Loucy (cell line): ENCODE data around the gene KLC4.

Source experiments
- H2AFZ ChIP-seq: fragments of 200-600 bp; sonication (generic); 2 replicates; pipeline ENCODE4 v1.6.0; 2016; ENCODE audit warnings: antibody characterized with exemption, mild to moderate bottlenecking, low read length, moderate library complexity
- H3F3A ChIP-seq: fragments of 200-600 bp; 2 replicates; pipeline ENCODE4 v1.6.0; 2016; ENCODE audit warnings: antibody characterized with exemption, low read depth, mild to moderate bottlenecking
- H3K27me3 ChIP-seq: fragments of 200-600 bp; sonication (generic); 2 replicates; pipeline ENCODE4 v1.6.1; 2014; ENCODE audit warnings: low read length, mild to moderate bottlenecking; ENCODE audit not compliant: insufficient read depth, poor library complexity, severe bottlenecking
- H3K36me3 ChIP-seq: fragments of 200-600 bp; sonication (generic); 2 replicates; pipeline ENCODE4 v1.6.1; 2016; ENCODE audit warnings: low read length; ENCODE audit not compliant: insufficient read depth
- H3K4me1 ChIP-seq: fragments of 200-600 bp; sonication (generic); 2 replicates; pipeline ENCODE4 v1.5.1; 2014; ENCODE audit warnings: low read length, mild to moderate bottlenecking; ENCODE audit not compliant: insufficient read depth, poor library complexity, severe bottlenecking
- H3K4me2 ChIP-seq: fragments of 200-600 bp; sonication (generic); 2 replicates; pipeline ENCODE4 v1.6.0; 2014; ENCODE audit warnings: antibody characterized with exemption, low read length, low read depth, mild to moderate bottlenecking; ENCODE audit not compliant: poor library complexity, severe bottlenecking
- H3K4me3 ChIP-seq: fragments of 200-600 bp; sonication (generic); 2 replicates; pipeline ENCODE4 v1.5.1; 2014; ENCODE audit warnings: low read length, mild to moderate bottlenecking, mixed read lengths; ENCODE audit not compliant: poor library complexity, severe bottlenecking
- H3K79me2 ChIP-seq: fragments of 200-600 bp; sonication (generic); 2 replicates; pipeline ENCODE4 v1.6.1; 2014; ENCODE audit warnings: low read length; ENCODE audit not compliant: insufficient read depth
- H3K9ac ChIP-seq: fragments of 200-600 bp; sonication (generic); 2 replicates; pipeline ENCODE4 v1.6.0; 2014; ENCODE audit warnings: mild to moderate bottlenecking, low read depth, low read length, moderate library complexity; ENCODE audit not compliant: poor library complexity, severe bottlenecking
- H3K9me2 ChIP-seq: fragments of 200-600 bp; sonication (generic); replicated peaks from 2 replicates; pipeline ENCODE4 v1.6.1; 2016; ENCODE audit warnings: low read depth, low read length, mixed read lengths
- H3K9me3 ChIP-seq: fragments of 200-600 bp; sonication (generic); 2 replicates; pipeline ENCODE4 v1.6.1; 2014; ENCODE audit warnings: mild to moderate bottlenecking, antibody characterized with exemption, low read length, low read depth; ENCODE audit not compliant: insufficient read depth
- H4K20me1 ChIP-seq: fragments of 200-600 bp; sonication (generic); 2 replicates; pipeline ENCODE4 v1.6.0; 2014; ENCODE audit warnings: antibody characterized with exemption, low read length, mild to moderate bottlenecking; ENCODE audit not compliant: insufficient read depth, poor library complexity, severe bottlenecking
- CTCF ChIP-seq: fragments of 200-600 bp; sonication (generic); conservative IDR thresholded peaks from 2 replicates; pipeline ENCODE4 v1.5.1; 2014; ENCODE audit warnings: mild to moderate bottlenecking, antibody characterized with exemption, low read length
- EZH2phosphoT487 ChIP-seq: fragments of 200-600 bp; IDR thresholded peaks from 2 replicates; pipeline ENCODE4 v1.6.1; 2018; ENCODE audit warnings: antibody characterized with exemption, mild to moderate bottlenecking, moderate library complexity, borderline replicate concordance

The KLC4 gene

DNA sequence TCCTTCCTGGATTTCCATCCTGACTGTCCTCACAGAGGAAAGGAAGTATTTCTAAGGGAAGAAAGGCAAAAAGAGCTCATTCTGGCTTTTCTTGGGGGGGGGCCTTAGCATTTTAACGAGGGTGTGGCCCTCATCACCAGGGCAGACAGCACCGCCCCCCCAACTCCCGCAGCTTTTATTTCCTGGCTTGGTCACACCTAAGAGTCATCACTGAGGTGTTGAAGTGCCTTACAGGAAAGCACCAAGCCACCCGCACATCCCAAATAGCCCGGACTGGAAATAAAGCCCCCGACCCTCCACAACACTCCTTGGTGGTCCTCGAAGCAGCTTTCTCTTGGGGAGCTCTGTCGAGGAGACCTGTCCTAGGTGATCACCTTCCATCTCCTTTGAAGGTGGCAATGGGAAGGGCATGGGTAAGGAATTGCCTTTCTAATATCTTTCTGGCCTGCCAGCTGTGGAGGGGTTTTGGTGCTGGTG, 17.9 kb downstream of the KLC4 start:
- H3K9me3 ChIP-seq, result no peaks in the 10 kb centered on the region
- TF ChIP-seq CTCF (no peak), EZH2phosphoT487 (no peak)
- peak overlapping the region; percentile 91 for H3K4me2 ChIP-seq
- peak overlapping the region; percentile 96 for H3K9ac ChIP-seq
- no peaks in the 10 kb centered on the region for H3F3A ChIP-seq
- H3K27me3 ChIP-seq, result no peaks in the 10 kb centered on the region
- H3K9me2 ChIP-seq, result no peaks in the 10 kb centered on the region
- H3K4me3 ChIP-seq, result peak overlapping the region; percentile 97
- H2AFZ ChIP-seq, result peak overlapping the region; percentile 98
- no peaks in the 10 kb centered on the region for H3K36me3 ChIP-seq
- H3K79me2 ChIP-seq, result peaks cover 51% of the 10 kb centered on the region
- peaks cover 38% of the 10 kb centered on the region for H3K4me1 ChIP-seq
- H4K20me1 ChIP-seq, result peaks cover 11% of the 10 kb centered on the region

DNA sequence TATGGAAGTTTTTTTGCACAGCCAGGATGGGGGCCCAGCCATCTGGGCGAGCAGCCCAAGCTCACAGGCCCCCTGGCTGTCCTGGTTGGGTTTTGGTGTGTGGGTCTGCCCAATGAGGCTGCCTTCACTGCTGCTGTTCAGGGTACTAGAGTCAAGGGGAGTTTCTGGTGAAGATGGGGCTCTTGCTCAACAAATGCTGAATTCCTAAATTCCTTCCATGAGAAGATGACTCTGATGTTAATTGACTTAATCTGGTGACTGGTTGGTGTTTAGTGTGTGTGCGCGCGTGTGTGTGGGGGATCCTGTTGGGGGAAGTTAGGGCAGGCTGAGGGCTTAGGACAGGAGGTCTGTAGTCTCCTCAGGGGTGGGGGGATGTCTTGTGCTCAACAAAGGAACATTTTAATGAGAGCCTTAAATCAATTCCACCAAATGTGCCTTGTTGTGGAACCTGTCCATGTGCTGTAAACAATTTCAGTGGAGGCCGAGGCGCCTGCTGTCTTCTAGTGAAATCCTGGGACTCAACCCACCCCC, 18.6 kb downstream of the KLC4 start:
- TF ChIP-seq CTCF (no peak), EZH2phosphoT487 (no peak)
- Histone ChIP-seq H2AFZ (no peak overlapping the region), H3K4me1 (peaks cover 42% of the 10 kb centered on the region), H3K4me3 (peak overlapping the region; percentile 97), H3K79me2 (peaks cover 58% of the 10 kb centered on the region), H3F3A (no peaks in the 10 kb centered on the region), H3K36me3 (no peaks in the 10 kb centered on the region), H3K9ac (peak overlapping the region; percentile 96), H3K9me2 (no peaks in the 10 kb centered on the region), H4K20me1 (peaks cover 11% of the 10 kb centered on the region), H3K9me3 (no peaks in the 10 kb centered on the region), H3K27me3 (no peaks in the 10 kb centered on the region), H3K4me2 (peak overlapping the region; percentile 91)

DNA sequence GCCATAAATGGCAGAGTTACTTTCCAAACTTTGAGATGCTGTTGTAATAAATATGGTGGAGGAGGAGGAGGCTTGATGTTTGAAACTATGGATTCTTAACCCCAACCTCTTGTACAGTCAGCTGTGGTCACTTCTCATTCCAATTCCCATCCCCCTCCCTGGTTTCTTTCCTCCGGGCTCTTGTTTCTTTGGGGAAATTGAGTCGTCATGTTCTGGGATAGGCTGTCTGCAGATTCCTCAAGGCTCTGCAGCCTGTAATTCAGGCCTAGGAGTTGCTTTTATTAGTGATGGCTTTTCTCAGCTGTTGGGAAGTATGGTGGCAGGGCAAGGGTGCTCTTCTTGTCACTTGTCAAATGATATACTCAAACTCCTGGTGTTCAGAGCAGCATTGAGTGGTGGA, 19.3 kb downstream of the KLC4 start:
- Histone ChIP-seq H3K9ac (no peak overlapping the region), H3K4me3 (peak overlapping the region; percentile 97), H3K9me3 (no peaks in the 10 kb centered on the region), H3K4me2 (peak overlapping the region; percentile 91), H3K79me2 (peaks cover 64% of the 10 kb centered on the region), H3K9me2 (no peaks in the 10 kb centered on the region), H3K27me3 (no peaks in the 10 kb centered on the region), H3F3A (no peaks in the 10 kb centered on the region), H2AFZ (no peak overlapping the region), H4K20me1 (peaks cover 11% of the 10 kb centered on the region), H3K36me3 (no peaks in the 10 kb centered on the region), H3K4me1 (peaks cover 48% of the 10 kb centered on the region)
- TF ChIP-seq EZH2phosphoT487, result no peak
- TF ChIP-seq CTCF, result no peak
